Upper lobe of left lung (tissue), 6 donors: ENCODE measurements around the gene SLN. TPM values are rescaled to one million over a fixed set of nuclear protein-coding genes. Genes with fewer than 3 reads are reported as not detected.
"Not testable (repeated sequence)": the region's sequence is repeated elsewhere in the genome, so short reads cannot be mapped to it uniquely, and the experiment has no call there.

Experiments
- ATAC-seq, 2 donors: fragments of 200-7000 bp; cut with Tn5 transposase; one replicate each; pipeline ENCODE4 v1.9.1; 2022; ENCODE audit warnings: mild to moderate bottlenecking in 2 of 2, moderate library complexity in 2 of 2; ENCODE audit not compliant: low FRiP score in 2 of 2
- DNase-seq, 2 donors: peaks; one replicate each; pipeline ENCODE4 v3.0.0-alpha.2; 2019 to 2020
- H3K27ac ChIP-seq, 4 donors: fragments of 200-600 bp; sonication (generic); one replicate each; pipeline ENCODE4 v1.5.1; 2016 to 2019
- H3K27me3 ChIP-seq, 4 donors: fragments of 200-600 bp; sonication (generic); one replicate each; pipeline ENCODE4 v1.5.1; 2017 to 2019
- H3K36me3 ChIP-seq, 4 donors: fragments of 200-600 bp; sonication (generic); one replicate each; pipeline ENCODE4 v1.5.1; 2016 to 2019
- H3K4me1 ChIP-seq, 4 donors: fragments of 200-600 bp; sonication (generic); one replicate each; pipeline ENCODE4 v1.5.1; 2018 to 2019
- H3K4me3 ChIP-seq, 4 donors: fragments of 200-600 bp; sonication (generic); one replicate each; pipeline ENCODE4 v1.5.1; 2017 to 2019; ENCODE audit warnings: mild to moderate bottlenecking in 2 of 4, moderate library complexity in 1 of 4
- H3K9me3 ChIP-seq, 4 donors: fragments of 200-600 bp; sonication (generic); one replicate each; pipeline ENCODE4 v1.5.1; 2018 to 2019
- EP300 ChIP-seq, 4 donors: sonication (generic); formaldehyde crosslinking; IDR thresholded peaks; one replicate each; pipeline ENCODE4 v1.5.1; 2017; ENCODE audit warnings: antibody characterized with exemption in 4 of 4, control low read depth in 2 of 4
- POLR2A ChIP-seq, 4 donors: fragments of 450-650 bp; IDR thresholded peaks; one replicate each; pipeline ENCODE4 v1.5.1; 2016 to 2017; ENCODE audit warnings: antibody characterized with exemption in 4 of 4, mild to moderate bottlenecking in 2 of 4
- POLR2AphosphoS5 ChIP-seq, 2 donors: sonication (generic); formaldehyde crosslinking; IDR thresholded peaks; one replicate each; pipeline ENCODE4 v1.5.1; 2017; ENCODE audit warnings: antibody characterized with exemption in 2 of 2
- WGBS, 2 donors: methylation state at CpG; one replicate each; pipeline ENCODE4 v1.1.5; 2017 to 2018; 5-methylcytosine and 5-hydroxymethylcytosine counted together
- total RNA-seq, 6 donors: library from RNA; depleted of rRNA in 4 of 6; stranded (reverse); fragments of >200 nt in 4 of 6; gene quantifications; one replicate each; pipeline versions ENCODE4 v1.1.0 to v1.2.1, GENCODE V29; 2016 to 2021
- TF ChIP-seq, protein P1 (sequence below), 6 experiments: fragments of 450-650 bp in 4 of 6; fragments of 200-600 bp in 2 of 6; sonication (generic) in 2 of 6; IDR thresholded peaks; one replicate each; pipeline ENCODE4 v1.5.1; 2016 to 2019; ENCODE audit warnings: antibody characterized with exemption in 6 of 6
- donor health status: DM: no; HTN: no; CAD: no; lungs with moderate emphysema.
- donor health status: DM: no; HTN: yes; CAD: no; lungs with severe emphysema.

Gene SLN
- 1 to 10 TPM in 1 of 6 donors, under 1 TPM in 1, not detected in 4; 0.97 to 1.6 TPM for total RNA-seq

DNA sequence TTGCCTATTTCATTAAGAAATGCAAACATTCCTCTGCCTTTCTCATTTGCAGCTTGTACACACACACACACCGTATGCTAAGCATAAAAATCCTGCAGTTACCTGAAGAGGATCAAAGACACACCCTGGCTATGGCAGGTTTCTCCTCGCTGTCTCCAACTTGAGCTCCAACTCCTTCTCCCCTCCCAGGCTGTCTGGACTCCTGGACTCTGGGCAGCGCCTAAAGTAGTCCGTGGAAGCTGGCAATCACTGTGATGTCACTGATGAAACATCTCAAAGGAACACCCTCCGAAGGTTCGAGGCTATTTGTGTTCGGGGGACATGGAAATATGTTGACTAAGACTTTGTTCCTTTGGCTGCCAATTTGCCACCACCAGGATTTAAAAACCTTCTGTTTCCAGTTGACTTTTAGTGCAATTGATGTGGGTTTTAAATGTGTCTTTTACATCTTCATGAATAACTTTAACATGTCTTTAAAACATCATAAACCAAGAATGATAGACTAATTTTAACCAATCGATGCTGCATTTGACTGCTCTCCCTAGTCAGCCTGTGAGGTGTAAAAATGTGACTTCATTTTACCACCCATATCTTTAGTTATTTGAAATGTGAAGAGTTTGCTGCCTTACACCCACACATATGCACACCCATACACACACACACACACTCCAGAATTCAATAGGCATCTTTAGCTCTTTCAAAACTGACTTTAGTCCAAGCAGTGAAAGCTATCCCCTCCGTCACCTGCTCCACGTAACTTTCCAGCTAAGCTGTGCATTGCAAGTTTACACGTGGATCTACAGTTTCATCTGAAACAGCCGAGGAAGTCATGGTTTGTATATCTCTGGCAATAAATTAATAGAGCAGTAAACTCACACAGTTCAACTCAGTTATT, at the start of gene SLN:
SLN (minus strand) TSS at position 196 of the 895 bp plus-strand sequence.
- H3K4me1 ChIP-seq, result no peaks in the 10 kb centered on the region
- no peaks in the 10 kb centered on the region for H3K27me3 ChIP-seq
- TF ChIP-seq, protein P1, sequence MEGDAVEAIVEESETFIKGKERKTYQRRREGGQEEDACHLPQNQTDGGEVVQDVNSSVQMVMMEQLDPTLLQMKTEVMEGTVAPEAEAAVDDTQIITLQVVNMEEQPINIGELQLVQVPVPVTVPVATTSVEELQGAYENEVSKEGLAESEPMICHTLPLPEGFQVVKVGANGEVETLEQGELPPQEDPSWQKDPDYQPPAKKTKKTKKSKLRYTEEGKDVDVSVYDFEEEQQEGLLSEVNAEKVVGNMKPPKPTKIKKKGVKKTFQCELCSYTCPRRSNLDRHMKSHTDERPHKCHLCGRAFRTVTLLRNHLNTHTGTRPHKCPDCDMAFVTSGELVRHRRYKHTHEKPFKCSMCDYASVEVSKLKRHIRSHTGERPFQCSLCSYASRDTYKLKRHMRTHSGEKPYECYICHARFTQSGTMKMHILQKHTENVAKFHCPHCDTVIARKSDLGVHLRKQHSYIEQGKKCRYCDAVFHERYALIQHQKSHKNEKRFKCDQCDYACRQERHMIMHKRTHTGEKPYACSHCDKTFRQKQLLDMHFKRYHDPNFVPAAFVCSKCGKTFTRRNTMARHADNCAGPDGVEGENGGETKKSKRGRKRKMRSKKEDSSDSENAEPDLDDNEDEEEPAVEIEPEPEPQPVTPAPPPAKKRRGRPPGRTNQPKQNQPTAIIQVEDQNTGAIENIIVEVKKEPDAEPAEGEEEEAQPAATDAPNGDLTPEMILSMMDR (IDR thresholded peaks at IDR 0.05), result no peak
- TF ChIP-seq POLR2A (IDR thresholded peaks at IDR 0.05) (no peak), EP300 (IDR thresholded peaks at IDR 0.05) (no peak), POLR2AphosphoS5 (IDR thresholded peaks at IDR 0.05) (no peak)
- no peaks in the 10 kb centered on the region for H3K36me3 ChIP-seq
- DNase-seq (no peak), ATAC-seq (no peak)
- no peak within 1 kb of the TSS for H3K27ac ChIP-seq
- no peaks in the 10 kb centered on the region for H3K9me3 ChIP-seq
- 73% methylated on average over 11 to 12 of the region's 12 CpGs for WGBS, 2 donors
- H3K4me3 ChIP-seq, result no peak within 1 kb of the TSS

DNA sequence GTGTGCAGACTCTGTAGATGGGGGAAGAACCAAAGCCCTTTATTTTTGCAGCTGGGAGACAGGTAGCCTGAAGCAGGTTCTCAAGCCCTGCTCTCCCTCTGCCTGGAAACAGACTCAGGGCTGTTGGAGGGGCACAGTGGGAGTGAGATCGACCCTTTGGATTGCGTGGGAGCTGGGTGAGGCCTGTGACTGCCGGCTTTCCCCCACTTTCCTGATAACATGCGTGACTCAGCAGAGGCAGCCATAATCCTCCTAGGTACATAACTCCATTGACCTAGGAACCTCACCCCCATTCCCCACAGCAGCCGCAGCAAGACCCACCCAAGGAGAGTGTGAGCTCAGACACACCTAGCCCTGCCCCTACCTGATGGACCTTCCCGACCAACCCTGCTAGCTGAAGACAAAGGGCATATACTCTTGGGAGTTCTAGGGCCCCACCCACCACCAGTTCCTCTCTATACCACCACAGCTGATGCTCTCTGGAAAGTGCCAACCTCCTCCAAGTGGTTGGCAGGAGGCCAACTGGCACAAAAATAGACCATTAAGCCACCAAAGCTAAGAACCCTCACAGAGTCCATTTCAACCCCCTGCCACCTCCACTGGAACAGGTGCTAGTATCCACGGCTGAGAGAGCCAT, 47.0 kb upstream of the SLN start:
- not testable (repeated sequence) for H3K27ac ChIP-seq, H3K4me1 ChIP-seq, DNase-seq, ATAC-seq, H3K4me3 ChIP-seq, H3K27me3 ChIP-seq, H3K36me3 ChIP-seq, H3K9me3 ChIP-seq
- WGBS, 2 donors, result 93 to 97% methylated on average over 7 of the region's 7 CpGs

DNA sequence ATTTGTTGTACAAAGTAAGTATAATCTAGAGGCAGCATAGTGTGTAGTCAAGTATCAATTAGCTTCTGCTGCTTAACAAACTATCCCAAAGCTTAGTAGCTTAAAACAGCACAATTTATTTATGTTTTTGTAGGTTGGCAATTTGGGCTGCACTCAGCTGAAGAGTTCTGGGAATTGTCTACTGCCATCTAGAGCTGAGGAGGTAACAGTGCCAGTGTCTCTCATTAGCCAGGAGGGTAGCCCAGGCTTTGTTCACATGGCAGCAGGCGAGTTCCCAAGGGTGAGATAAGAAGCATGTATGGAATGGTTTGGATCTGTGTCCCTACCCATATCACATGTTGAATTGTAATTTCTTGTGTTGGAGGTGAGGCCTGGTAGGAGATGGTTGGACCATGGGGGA, 45.8 kb upstream of the SLN start:
- Histone ChIP-seq H3K4me3 (no peak overlapping the region), H3K27ac (no peak overlapping the region), H3K36me3 (no peaks in the 10 kb centered on the region), H3K9me3 (no peaks in the 10 kb centered on the region), H3K27me3 (no peaks in the 10 kb centered on the region), H3K4me1 (no peaks in the 10 kb centered on the region)
- ATAC-seq, result no peak
- DNase-seq, result no peak
- no peak for TF ChIP-seq POLR2AphosphoS5 (IDR thresholded peaks at IDR 0.05)
- no peak for TF ChIP-seq EP300 (IDR thresholded peaks at IDR 0.05)
- TF ChIP-seq, protein P1 (IDR thresholded peaks at IDR 0.05), result no peak
- no peak for TF ChIP-seq POLR2A (IDR thresholded peaks at IDR 0.05)
- WGBS, 2 donors, result 100% methylated on average over 1 of the region's 1 CpG

DNA sequence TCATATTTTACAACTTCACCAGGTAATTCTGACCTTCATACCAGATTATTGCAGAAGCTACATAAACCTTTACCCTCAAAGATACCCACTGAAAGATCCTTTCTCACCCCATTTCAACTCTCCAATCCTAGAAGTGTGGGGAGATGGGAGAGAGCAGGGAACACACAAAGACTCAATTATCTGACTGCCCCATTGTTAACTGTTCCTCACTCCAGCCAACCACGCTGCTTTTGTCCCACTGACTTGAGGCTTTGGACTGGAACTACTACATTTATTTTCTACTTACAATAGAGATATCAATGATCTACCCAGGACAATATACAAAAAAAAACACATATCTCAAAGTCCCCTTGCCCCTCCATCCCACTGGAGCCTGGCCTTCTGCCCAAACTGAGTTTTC, 44.7 kb upstream of the SLN start:
- Histone ChIP-seq H3K36me3 (no peaks in the 10 kb centered on the region), H3K9me3 (no peaks in the 10 kb centered on the region), H3K4me1 (no peaks in the 10 kb centered on the region), H3K4me3 (no peak overlapping the region), H3K27ac (no peak overlapping the region), H3K27me3 (no peaks in the 10 kb centered on the region)
- TF ChIP-seq POLR2AphosphoS5 (IDR thresholded peaks at IDR 0.05) (no peak), EP300 (IDR thresholded peaks at IDR 0.05) (no peak), POLR2A (IDR thresholded peaks at IDR 0.05) (no peak)
- TF ChIP-seq, protein P1 (IDR thresholded peaks at IDR 0.05), result no peak
- 81% methylated on average over 1 of the region's 1 CpG for WGBS, 2 donors
- no peak for ATAC-seq
- no peak for DNase-seq

DNA sequence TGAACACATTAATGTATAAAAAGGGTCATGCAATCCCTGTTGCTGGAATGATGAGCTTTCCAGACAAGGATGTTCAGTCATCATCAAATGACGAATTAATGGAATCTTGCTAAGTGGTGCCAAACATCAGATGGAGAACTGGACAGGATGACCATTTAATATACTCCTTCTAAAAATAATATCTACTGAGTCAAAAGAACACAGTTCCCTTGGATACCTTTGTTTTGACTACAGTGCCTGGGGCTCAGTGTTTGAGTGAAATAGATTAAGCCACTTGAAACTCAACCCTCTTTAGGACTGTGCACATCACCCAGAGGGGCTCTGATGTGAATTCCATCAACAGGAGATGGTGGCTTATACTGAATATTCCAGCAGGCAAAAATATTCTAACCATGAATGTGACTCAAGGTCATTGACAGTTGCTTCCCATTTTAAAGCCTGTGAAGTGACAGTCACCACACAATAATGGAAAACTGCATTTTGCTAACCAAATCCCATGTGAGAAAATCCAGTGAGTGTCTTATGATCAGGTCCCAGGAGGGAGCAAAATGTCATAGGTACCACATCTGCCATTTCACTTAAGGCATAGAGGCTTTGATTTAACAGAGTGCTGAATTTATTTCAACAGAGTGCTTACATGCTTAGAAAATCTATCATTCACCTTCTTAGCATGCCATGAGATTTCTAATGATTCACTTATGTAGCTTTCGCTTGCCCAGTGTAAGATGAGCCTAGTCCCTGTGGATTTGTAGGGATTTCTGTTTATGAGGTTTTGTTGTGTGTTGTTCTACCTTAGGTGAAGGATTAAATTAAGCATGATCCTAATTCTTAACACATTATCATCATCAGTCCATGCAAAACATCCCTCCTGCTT, 41.3 kb upstream of the SLN start:
- no peak for DNase-seq
- TF ChIP-seq POLR2AphosphoS5 (IDR thresholded peaks at IDR 0.05), result no peak
- TF ChIP-seq EP300 (IDR thresholded peaks at IDR 0.05), result no peak
- no peak for TF ChIP-seq POLR2A (IDR thresholded peaks at IDR 0.05)
- H3K4me1 ChIP-seq, result no peaks in the 10 kb centered on the region
- H3K4me3 ChIP-seq, result no peak overlapping the region
- H3K27ac ChIP-seq, result no peak overlapping the region
- no peaks in the 10 kb centered on the region for H3K27me3 ChIP-seq
- no peaks in the 10 kb centered on the region for H3K36me3 ChIP-seq
- no peak for ATAC-seq
- H3K9me3 ChIP-seq, result no peaks in the 10 kb centered on the region
- WGBS, 2 donors, result 48 to 50% methylated on average over 2 of the region's 2 CpGs
